GM23338 (cell line): Measurements from ENCODE around the gene PTPRN2. TPM values are rescaled to one million over a fixed set of nuclear protein-coding genes. Genes with fewer than 3 reads are reported as not detected.

Experiments
- ATAC-seq: fragments of 200-7000 bp; cut with Tn5 transposase; 3 replicates; pipeline ENCODE4 v1.9.1; 2020
- DNase-seq: peaks from one replicate; pipeline ENCODE4 v3.0.0-alpha.2; 2015; ENCODE audit warnings: low spot score
- H2AFZ ChIP-seq: fragments of 200-600 bp; sonication (generic); 2 replicates; pipeline ENCODE4 v1.8.0; 2016; ENCODE audit warnings: antibody characterized with exemption, mild to moderate bottlenecking, moderate library complexity
- H3F3A ChIP-seq: fragments of 200-600 bp; sonication (generic); replicated peaks from 2 replicates; pipeline ENCODE4 v1.8.0; 2017; ENCODE audit warnings: antibody characterized with exemption, mixed run types, low read depth
- H3K27ac ChIP-seq: fragments of 200-600 bp; sonication (generic); 2 replicates; pipeline ENCODE4 v1.6.1; 2016; ENCODE audit warnings: low read depth
- H3K27me3 ChIP-seq: fragments of 200-600 bp; sonication (generic); 2 replicates; pipeline ENCODE4 v1.8.0; 2016; ENCODE audit warnings: mild to moderate bottlenecking, mixed run types, moderate library complexity; ENCODE audit not compliant: insufficient read depth
- H3K36me3 ChIP-seq: fragments of 200-600 bp; sonication (generic); 2 replicates; pipeline ENCODE4 v1.8.0; 2016; ENCODE audit warnings: mild to moderate bottlenecking; ENCODE audit not compliant: insufficient read depth
- H3K4me1 ChIP-seq: fragments of 200-600 bp; sonication (generic); 2 replicates; pipeline ENCODE4 v1.8.0; 2016; ENCODE audit warnings: mild to moderate bottlenecking, moderate library complexity; ENCODE audit not compliant: insufficient read depth
- H3K4me2 ChIP-seq: fragments of 200-600 bp; sonication (generic); 2 replicates; pipeline ENCODE4 v1.7.1; 2017; ENCODE audit warnings: mixed run types
- H3K4me3 ChIP-seq: fragments of 200-600 bp; sonication (generic); 2 replicates; pipeline ENCODE4 v1.6.1; 2016; ENCODE audit warnings: mixed run types
- H3K79me2 ChIP-seq: fragments of 200-600 bp; sonication (generic); replicated peaks from 2 replicates; pipeline ENCODE4 v1.8.0; 2017; ENCODE audit warnings: mild to moderate bottlenecking; ENCODE audit not compliant: insufficient read depth
- H3K9me2 ChIP-seq: fragments of 200-600 bp; sonication (generic); 2 replicates; pipeline ENCODE4 v1.8.0; 2017; ENCODE audit not compliant: insufficient read depth
- H4K20me1 ChIP-seq: fragments of 200-600 bp; sonication (generic); replicated peaks from 2 replicates; pipeline ENCODE4 v1.8.0; 2017; ENCODE audit warnings: mild to moderate bottlenecking; ENCODE audit not compliant: insufficient read depth
- H3K27ac Mint-ChIP-seq: 2 replicates; pipeline ENCODE4 v1.8.0; 2020; ENCODE audit warnings: inconsistent platforms, mild to moderate bottlenecking, moderate library complexity, mixed read lengths
- H3K27me3 Mint-ChIP-seq: 3 replicates; pipeline ENCODE4 v1.8.0; 2022; ENCODE audit warnings: low read depth, mild to moderate bottlenecking, moderate library complexity, mixed read lengths, inconsistent platforms; ENCODE audit not compliant: insufficient read depth, poor library complexity
- H3K36me3 Mint-ChIP-seq: 3 replicates; pipeline ENCODE4 v1.8.0; 2021; ENCODE audit warnings: low read depth, mild to moderate bottlenecking, inconsistent platforms, moderate library complexity, mixed read lengths
- H3K4me1 Mint-ChIP-seq: 3 replicates; pipeline ENCODE4 v1.8.0; 2020; ENCODE audit warnings: mild to moderate bottlenecking, inconsistent platforms, mixed read lengths
- H3K4me3 Mint-ChIP-seq: 3 replicates; pipeline ENCODE4 v1.8.0; 2021; ENCODE audit warnings: moderate library complexity, mild to moderate bottlenecking, inconsistent platforms, mixed read lengths
- H3K9me3 Mint-ChIP-seq: 3 replicates; pipeline ENCODE4 v1.8.0; 2020; ENCODE audit warnings: moderate library complexity, mild to moderate bottlenecking, inconsistent platforms, mixed read lengths
- CREB1 ChIP-seq: fragments of 250-450 bp; sonication (Bioruptor Pico); IDR thresholded peaks from 2 replicates; pipeline ENCODE4 v1.5.0; 2020; ENCODE audit warnings: low read depth, mild to moderate bottlenecking, moderate library complexity
- CTCF ChIP-seq, 2 experiments: fragments of 200-600 bp in 1 of 2; sonication (generic) in 1 of 2; conservative IDR thresholded peaks; 2 replicates each; pipeline versions ENCODE4 v1.5.1 to v1.6.1; 2016 to 2017; ENCODE audit warnings: antibody characterized with exemption in 2 of 2, low read depth in 2 of 2, mild to moderate bottlenecking in 2 of 2, moderate library complexity in 1 of 2
- EZH2 ChIP-seq: fragments of 200-600 bp; sonication (generic); IDR thresholded peaks from one replicate; pipeline ENCODE4 v1.8.0; 2017; ENCODE audit warnings: antibody characterized with exemption, mild to moderate bottlenecking, low read depth; ENCODE audit not compliant: unreplicated experiment
- EZH2phosphoT487 ChIP-seq: fragments of 200-600 bp; sonication (generic); IDR thresholded peaks from one replicate; pipeline ENCODE4 v1.8.1; 2018; ENCODE audit warnings: antibody characterized with exemption; ENCODE audit not compliant: unreplicated experiment
- JUNB ChIP-seq: IDR thresholded peaks from one replicate; pipeline ENCODE4 v1.6.1; 2016; ENCODE audit warnings: antibody characterized with exemption; ENCODE audit not compliant: unreplicated experiment
- NANOG ChIP-seq: IDR thresholded peaks from 2 replicates; pipeline ENCODE4 v1.6.1; 2016; ENCODE audit warnings: antibody characterized with exemption, borderline replicate concordance
- POLR2AphosphoS5 ChIP-seq: IDR thresholded peaks from 2 replicates; pipeline ENCODE4 v1.6.1; 2016; ENCODE audit warnings: antibody characterized with exemption, low read depth
- STAT1 ChIP-seq: IDR thresholded peaks from one replicate; pipeline ENCODE4 v1.6.1; 2016; ENCODE audit warnings: antibody characterized with exemption; ENCODE audit not compliant: unreplicated experiment
- ZNF114 ChIP-seq: fragments of 250-450 bp; sonication (Bioruptor Pico); IDR thresholded peaks from 2 replicates; pipeline ENCODE4 v1.5.0; 2020; ENCODE audit warnings: mild to moderate bottlenecking, moderate library complexity
- ZNF331 ChIP-seq: fragments of 250-450 bp; sonication (Bioruptor Pico); IDR thresholded peaks from 2 replicates; pipeline ENCODE4 v1.5.0; 2020; ENCODE audit warnings: low read depth, mild to moderate bottlenecking, moderate library complexity
- polyA plus RNA-seq: library from polyadenylated mRNA; unstranded; fragments of >200 nt; fragmentation: Nextera tagmentation; extraction: Ambion mirVana; gene quantifications from 2 replicates; pipeline ENCODE4 v1.2.1, GENCODE V29; 2016
- total RNA-seq: library from RNA; depleted of rRNA; stranded (reverse); fragments of >200 nt; shearing (Covaris generic); gene quantifications from 2 replicates; pipeline ENCODE4 v1.2.3, GENCODE V29; 2014
- TF ChIP-seq, protein P1 (sequence below): IDR thresholded peaks from one replicate; pipeline ENCODE4 v1.6.1; 2018; ENCODE audit warnings: antibody characterized with exemption; ENCODE audit not compliant: unreplicated experiment
- TF ChIP-seq, protein P2 (sequence below): IDR thresholded peaks from 2 replicates; pipeline ENCODE4 v1.6.1; 2016; ENCODE audit warnings: antibody characterized with exemption
- TF ChIP-seq, protein P3 (sequence below): fragments of 250-450 bp; sonication (Bioruptor Pico); IDR thresholded peaks from 2 replicates; pipeline ENCODE4 v1.5.0; 2020; ENCODE audit warnings: mild to moderate bottlenecking, moderate library complexity

Gene PTPRN2
- total and polyA plus RNA-seq, 2 experiments from 2014 or later: 0.87 to 4.0 TPM

DNA sequence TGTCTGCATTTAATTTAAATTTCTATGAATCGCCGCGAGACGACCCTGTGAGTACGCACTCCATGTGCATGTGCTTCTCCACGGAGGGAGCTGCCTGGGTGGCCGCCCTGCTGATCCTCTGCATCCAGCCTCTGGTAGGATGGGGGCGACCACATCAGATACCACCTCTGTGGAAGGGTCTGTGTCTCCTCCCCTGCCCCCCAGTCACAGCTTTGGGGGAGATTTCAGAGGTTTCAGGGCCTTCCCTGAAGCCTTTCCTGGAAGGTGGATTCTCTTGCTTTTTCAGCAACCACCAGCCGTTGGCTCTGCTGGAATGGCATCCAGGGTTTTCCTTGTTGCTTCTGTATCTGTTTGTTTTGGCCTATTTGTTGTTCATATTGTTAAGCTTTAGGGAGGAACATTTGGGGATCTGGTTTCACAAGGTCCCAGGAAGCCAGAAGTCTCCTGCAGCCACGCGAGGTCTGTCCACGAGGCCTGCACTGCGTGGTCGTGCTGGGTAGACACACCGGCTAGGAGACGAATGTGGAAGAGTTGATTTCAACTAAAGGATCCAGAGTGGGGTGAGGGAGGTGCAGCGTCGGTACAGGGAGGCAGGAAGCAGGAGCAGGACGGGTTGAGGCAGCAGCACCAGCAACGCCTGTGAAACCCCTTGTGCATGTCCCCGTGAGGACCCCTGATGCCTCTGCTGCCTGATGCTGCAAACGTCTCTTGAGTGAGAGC lies 329.1 kb downstream of the PTPRN2 start:
- TF ChIP-seq ZNF331 (no peak), EZH2phosphoT487 (no peak), POLR2AphosphoS5 (no peak), STAT1 (no peak), CTCF (conservative IDR thresholded peaks at IDR 0.05; ENCODE audit: low read depth in 2 of 2) (no peak), ZNF114 (CRISPR knock-in tag) (no peak), JUNB (no peak), CREB1 (CRISPR knock-in tag) (no peak), EZH2 (no peak), NANOG (no peak)
- TF ChIP-seq, protein P1, sequence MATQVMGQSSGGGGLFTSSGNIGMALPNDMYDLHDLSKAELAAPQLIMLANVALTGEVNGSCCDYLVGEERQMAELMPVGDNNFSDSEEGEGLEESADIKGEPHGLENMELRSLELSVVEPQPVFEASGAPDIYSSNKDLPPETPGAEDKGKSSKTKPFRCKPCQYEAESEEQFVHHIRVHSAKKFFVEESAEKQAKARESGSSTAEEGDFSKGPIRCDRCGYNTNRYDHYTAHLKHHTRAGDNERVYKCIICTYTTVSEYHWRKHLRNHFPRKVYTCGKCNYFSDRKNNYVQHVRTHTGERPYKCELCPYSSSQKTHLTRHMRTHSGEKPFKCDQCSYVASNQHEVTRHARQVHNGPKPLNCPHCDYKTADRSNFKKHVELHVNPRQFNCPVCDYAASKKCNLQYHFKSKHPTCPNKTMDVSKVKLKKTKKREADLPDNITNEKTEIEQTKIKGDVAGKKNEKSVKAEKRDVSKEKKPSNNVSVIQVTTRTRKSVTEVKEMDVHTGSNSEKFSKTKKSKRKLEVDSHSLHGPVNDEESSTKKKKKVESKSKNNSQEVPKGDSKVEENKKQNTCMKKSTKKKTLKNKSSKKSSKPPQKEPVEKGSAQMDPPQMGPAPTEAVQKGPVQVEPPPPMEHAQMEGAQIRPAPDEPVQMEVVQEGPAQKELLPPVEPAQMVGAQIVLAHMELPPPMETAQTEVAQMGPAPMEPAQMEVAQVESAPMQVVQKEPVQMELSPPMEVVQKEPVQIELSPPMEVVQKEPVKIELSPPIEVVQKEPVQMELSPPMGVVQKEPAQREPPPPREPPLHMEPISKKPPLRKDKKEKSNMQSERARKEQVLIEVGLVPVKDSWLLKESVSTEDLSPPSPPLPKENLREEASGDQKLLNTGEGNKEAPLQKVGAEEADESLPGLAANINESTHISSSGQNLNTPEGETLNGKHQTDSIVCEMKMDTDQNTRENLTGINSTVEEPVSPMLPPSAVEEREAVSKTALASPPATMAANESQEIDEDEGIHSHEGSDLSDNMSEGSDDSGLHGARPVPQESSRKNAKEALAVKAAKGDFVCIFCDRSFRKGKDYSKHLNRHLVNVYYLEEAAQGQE: no peak
- TF ChIP-seq, protein P2, sequence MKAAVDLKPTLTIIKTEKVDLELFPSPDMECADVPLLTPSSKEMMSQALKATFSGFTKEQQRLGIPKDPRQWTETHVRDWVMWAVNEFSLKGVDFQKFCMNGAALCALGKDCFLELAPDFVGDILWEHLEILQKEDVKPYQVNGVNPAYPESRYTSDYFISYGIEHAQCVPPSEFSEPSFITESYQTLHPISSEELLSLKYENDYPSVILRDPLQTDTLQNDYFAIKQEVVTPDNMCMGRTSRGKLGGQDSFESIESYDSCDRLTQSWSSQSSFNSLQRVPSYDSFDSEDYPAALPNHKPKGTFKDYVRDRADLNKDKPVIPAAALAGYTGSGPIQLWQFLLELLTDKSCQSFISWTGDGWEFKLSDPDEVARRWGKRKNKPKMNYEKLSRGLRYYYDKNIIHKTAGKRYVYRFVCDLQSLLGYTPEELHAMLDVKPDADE: no peak
- TF ChIP-seq, protein P3, sequence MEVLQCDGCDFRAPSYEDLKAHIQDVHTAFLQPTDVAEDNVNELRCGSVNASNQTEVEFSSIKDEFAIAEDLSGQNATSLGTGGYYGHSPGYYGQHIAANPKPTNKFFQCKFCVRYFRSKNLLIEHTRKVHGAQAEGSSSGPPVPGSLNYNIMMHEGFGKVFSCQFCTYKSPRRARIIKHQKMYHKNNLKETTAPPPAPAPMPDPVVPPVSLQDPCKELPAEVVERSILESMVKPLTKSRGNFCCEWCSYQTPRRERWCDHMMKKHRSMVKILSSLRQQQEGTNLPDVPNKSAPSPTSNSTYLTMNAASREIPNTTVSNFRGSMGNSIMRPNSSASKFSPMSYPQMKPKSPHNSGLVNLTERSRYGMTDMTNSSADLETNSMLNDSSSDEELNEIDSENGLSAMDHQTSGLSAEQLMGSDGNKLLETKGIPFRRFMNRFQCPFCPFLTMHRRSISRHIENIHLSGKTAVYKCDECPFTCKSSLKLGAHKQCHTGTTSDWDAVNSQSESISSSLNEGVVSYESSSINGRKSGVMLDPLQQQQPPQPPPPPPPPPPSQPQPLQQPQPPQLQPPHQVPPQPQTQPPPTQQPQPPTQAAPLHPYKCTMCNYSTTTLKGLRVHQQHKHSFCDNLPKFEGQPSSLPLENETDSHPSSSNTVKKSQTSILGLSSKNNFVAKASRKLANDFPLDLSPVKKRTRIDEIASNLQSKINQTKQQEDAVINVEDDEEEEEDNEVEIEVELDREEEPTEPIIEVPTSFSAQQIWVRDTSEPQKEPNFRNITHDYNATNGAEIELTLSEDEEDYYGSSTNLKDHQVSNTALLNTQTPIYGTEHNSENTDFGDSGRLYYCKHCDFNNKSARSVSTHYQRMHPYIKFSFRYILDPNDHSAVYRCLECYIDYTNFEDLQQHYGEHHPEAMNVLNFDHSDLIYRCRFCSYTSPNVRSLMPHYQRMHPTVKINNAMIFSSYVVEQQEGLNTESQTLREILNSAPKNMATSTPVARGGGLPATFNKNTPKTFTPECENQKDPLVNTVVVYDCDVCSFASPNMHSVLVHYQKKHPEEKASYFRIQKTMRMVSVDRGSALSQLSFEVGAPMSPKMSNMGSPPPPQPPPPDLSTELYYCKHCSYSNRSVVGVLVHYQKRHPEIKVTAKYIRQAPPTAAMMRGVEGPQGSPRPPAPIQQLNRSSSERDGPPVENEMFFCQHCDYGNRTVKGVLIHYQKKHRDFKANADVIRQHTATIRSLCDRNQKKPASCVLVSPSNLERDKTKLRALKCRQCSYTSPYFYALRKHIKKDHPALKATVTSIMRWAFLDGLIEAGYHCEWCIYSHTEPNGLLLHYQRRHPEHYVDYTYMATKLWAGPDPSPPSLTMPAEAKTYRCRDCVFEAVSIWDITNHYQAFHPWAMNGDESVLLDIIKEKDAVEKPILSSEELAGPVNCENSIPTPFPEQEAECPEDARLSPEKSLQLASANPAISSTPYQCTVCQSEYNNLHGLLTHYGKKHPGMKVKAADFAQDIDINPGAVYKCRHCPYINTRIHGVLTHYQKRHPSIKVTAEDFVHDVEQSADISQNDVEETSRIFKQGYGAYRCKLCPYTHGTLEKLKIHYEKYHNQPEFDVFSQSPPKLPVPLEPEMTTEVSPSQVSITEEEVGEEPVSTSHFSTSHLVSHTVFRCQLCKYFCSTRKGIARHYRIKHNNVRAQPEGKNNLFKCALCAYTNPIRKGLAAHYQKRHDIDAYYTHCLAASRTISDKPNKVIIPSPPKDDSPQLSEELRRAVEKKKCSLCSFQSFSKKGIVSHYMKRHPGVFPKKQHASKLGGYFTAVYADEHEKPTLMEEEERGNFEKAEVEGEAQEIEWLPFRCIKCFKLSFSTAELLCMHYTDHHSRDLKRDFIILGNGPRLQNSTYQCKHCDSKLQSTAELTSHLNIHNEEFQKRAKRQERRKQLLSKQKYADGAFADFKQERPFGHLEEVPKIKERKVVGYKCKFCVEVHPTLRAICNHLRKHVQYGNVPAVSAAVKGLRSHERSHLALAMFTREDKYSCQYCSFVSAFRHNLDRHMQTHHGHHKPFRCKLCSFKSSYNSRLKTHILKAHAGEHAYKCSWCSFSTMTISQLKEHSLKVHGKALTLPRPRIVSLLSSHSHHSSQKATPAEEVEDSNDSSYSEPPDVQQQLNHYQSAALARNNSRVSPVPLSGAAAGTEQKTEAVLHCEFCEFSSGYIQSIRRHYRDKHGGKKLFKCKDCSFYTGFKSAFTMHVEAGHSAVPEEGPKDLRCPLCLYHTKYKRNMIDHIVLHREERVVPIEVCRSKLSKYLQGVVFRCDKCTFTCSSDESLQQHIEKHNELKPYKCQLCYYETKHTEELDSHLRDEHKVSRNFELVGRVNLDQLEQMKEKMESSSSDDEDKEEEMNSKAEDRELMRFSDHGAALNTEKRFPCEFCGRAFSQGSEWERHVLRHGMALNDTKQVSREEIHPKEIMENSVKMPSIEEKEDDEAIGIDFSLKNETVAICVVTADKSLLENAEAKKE (CRISPR knock-in tag): no peak
- Histone ChIP-seq H3K27me3 (no peaks in the 10 kb centered on the region), H4K20me1 (no peaks in the 10 kb centered on the region), H3K4me1 (no peaks in the 10 kb centered on the region), H3K4me2 (no peak overlapping the region), H3K79me2 (no peaks in the 10 kb centered on the region), H3K9me2 (no peaks in the 10 kb centered on the region), H3K4me3 (no peak overlapping the region), H3K27ac (no peak overlapping the region), H3K36me3 (no peaks in the 10 kb centered on the region; the same call in 1 of the 2 replicates), H3F3A (peaks cover 8% of the 10 kb centered on the region), H2AFZ (no peak overlapping the region)
- no peak for DNase-seq
- H3K36me3 Mint-ChIP-seq: peaks cover 46% of the 10 kb centered on the region
- no peaks in the 10 kb centered on the region for H3K4me1 Mint-ChIP-seq
- H3K9me3 Mint-ChIP-seq: peaks cover 10% of the 10 kb centered on the region; the same call in 2 of the 3 replicates
- ATAC-seq: no peak
- peaks cover 9% of the 10 kb centered on the region for H3K27me3 Mint-ChIP-seq
- H3K27ac Mint-ChIP-seq: no peak overlapping the region
- H3K4me3 Mint-ChIP-seq: no peak overlapping the region
